Fibroblast of lung (primary cell): ENCODE data around the gene SLC66A2.

ENCODE experiments used
- CTCF ChIP-seq, 2 donors: IDR thresholded peaks in 1 of 2; conservative IDR thresholded peaks in 1 of 2; 1 replicate in 1 of 2; 2 replicates in 1 of 2; pipeline ENCODE4 v1.5.1; 2011 to 2012; ENCODE audit warnings: low read length in 2 of 2, control low read depth in 1 of 2, inconsistent platforms in 1 of 2, low read depth in 1 of 2, mild to moderate bottlenecking in 1 of 2
- EZH2 ChIP-seq: IDR thresholded peaks from 2 replicates; pipeline ENCODE4 v1.5.1; 2012; ENCODE audit warnings: low read length, control low read depth, mild to moderate bottlenecking; ENCODE audit errors: missing control alignments

GRCh38 chr18:79863161-79864005 is 88.1 kb downstream of the SLC66A2 start:
- no peak for TF ChIP-seq CTCF (conservative IDR thresholded peaks at IDR 0.05 in 1 of 2, IDR thresholded peaks at IDR 0.05 in 1 of 2; ENCODE audit: low read depth in 1 of 2, low read length in 2 of 2)
- no peak for TF ChIP-seq EZH2
